Measurements from ENCODE around the gene RPS29. TPM values are rescaled to one million over a fixed set of nuclear protein-coding genes. Genes with fewer than 3 reads are reported as not detected.
A peak's percentile ranks its signal among the peaks of the same experiment; 100 is the strongest.

Gene RPS29
- total and polyA plus RNA-seq, 2 of the 13 experiments (the other 11 are each of a cell fraction or from before 2014, with no cell fraction given) = 4,303 to 8,215 TPM

DNA sequence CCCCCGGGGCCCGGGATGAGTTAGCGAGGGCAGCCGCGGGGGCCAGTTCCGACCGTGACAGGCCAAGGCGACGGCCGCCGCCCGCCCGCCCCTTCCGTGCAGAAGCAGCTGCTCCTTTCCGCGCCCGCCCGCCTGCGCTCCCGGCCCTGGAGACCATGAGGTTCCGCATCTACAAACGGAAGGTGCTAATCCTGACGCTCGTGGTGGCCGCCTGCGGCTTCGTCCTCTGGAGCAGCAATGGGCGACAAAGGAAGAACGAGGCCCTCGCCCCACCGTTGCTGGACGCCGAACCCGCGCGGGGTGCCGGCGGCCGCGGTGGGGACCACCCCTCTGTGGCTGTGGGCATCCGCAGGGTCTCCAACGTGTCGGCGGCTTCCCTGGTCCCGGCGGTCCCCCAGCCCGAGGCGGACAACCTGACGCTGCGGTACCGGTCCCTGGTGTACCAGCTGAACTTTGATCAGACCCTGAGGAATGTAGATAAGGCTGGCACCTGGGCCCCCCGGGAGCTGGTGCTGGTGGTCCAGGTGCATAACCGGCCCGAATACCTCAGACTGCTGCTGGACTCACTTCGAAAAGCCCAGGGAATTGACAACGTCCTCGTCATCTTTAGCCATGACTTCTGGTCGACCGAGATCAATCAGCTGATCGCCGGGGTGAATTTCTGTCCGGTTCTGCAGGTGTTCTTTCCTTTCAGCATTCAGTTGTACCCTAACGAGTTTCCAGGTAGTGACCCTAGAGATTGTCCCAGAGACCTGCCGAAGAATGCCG is 35.1 kb upstream of the RPS29 start (continued):
- TF ChIP-seq PHF20 (CRISPR knock-in tag; IDR thresholded peaks at IDR 0.05) = no peak
- TF ChIP-seq, protein P1, sequence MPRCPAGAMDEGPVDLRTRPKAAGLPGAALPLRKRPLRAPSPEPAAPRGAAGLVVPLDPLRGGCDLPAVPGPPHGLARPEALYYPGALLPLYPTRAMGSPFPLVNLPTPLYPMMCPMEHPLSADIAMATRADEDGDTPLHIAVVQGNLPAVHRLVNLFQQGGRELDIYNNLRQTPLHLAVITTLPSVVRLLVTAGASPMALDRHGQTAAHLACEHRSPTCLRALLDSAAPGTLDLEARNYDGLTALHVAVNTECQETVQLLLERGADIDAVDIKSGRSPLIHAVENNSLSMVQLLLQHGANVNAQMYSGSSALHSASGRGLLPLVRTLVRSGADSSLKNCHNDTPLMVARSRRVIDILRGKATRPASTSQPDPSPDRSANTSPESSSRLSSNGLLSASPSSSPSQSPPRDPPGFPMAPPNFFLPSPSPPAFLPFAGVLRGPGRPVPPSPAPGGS (CRISPR knock-in tag; IDR thresholded peaks at IDR 0.05) = peak; percentile 62; the same call in 1 of the 2 replicates

DNA sequence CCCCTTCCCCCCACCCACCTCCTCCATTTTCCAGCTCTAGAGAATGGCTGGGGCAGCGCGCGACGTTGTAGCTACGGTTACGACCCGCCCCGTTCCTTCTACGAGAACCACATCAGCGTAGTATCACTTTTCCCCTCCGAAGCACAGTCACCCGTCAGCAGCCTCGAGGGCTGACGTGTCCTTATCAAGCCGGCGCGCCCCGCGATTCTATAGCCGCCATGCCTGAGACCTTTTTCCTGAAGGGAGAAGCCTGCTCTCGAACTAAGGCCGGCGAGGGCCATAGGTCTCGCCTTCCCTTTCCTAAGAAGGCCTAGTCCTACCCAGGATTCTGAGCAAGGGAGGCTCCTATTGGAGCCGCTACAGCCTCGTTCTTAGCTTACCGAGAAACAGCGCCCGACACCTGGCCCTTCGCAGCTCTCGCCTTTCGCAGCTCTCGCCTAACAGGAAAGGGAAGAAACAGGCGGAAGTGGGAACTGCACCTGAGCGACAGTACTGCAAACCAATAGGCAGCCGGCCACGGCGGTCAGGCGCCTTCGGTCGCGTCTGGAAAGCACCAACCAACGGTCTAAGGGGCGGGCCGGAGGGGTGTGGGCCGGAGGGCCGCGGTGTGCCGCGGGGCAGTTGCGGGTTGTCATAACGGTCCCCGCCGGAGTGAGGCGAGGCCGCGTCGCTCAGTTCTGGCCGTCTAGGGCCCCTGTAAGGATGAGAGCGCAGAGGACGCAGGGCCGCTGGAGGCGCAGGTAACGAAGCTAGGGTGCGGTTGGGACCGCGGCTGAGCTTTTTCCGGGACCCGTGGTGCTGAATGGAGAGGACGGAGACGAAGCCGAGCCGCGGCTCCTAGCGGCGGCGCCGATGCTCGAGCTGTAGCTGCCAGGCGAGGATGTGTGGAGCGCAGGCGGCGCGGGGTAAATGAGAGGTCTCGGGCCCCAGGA is 34.3 kb upstream of the RPS29 start, which contains the start of the genes MGAT2 and RPL36AL:
Gene MGAT2, plus strand, starts transcription at position 618 of the 932 bp plus-strand sequence. CDS start 470 bp downstream, outside the sequence.
Gene RPL36AL, minus strand, starts transcription at position 445 of the 932 bp plus-strand sequence. CDS start 1,522 bp downstream, outside the sequence.
- intact Hi-C loops (cut with micrococcal nuclease; ENCODE audit: unreplicated experiment) = loop anchor here (2.0 kb wide), 2 partner anchors 24 to 34 kb away; partner anchors contain the start of gene RPS29
- Histone ChIP-seq H3K4me1 (ENCODE audit: insufficient read depth, low read length) (peaks cover 62% of the 10 kb centered on the region), H3K27ac (ENCODE audit: extremely low read length, insufficient read depth, low read length) (peak within 1 kb of the TSS; percentile 94), H3K27me3 (ENCODE audit: control insufficient read depth in 1 of 2, insufficient read depth in 2 of 2, low read length in 2 of 2) (no peaks in the 10 kb centered on the region; a peak in 1 of 5 replicates), H3K4me2 (ENCODE audit: low read depth, low read length) (peak within 1 kb of the TSS; percentile 95), H3K79me2 (ENCODE audit: insufficient read depth, low read length) (peaks cover 58% of the 10 kb centered on the region), H4K20me1 (ENCODE audit: insufficient read depth, low read length) (peaks cover 12% of the 10 kb centered on the region), H3K36me3 (replicated peaks in 1 of 2; ENCODE audit: control insufficient read depth in 1 of 2, insufficient read depth in 2 of 2, low read length in 2 of 2) (peaks cover 0 to 14% of the 10 kb centered on the region in 2 experiments; a peak in 2 of 5 replicates), H2AFZ (ENCODE audit: low read length) (no peak within 1 kb of the TSS), H3K9me3 (ENCODE audit: low read length) (no peaks in the 10 kb centered on the region), H3K4me3 (replicated peaks in 1 of 3; ENCODE audit: insufficient read depth in 1 of 3, low read depth in 2 of 3, low read length in 3 of 3) (peak within 1 kb of the TSS; percentile 81 to 92 (median 92)), H3K9ac (ENCODE audit: insufficient read depth, low read depth, low read length) (peak within 1 kb of the TSS; percentile 96)
- BruUV-seq (replicated peaks) = no TSS peak
- in situ Hi-C loops (cut with HindIII; ENCODE audit: extremely low pct_ligation_motif_present, low pct_unique_long_range_greater_than_20kb) = no loop called here
- peak; percentile 97 for ATAC-seq
- FAIRE-seq = no peak
- DNase-seq (ENCODE audit: low spot score) = peak; percentile 95
- WGBS (ENCODE audit: low lambda C conversion rate) = under 1% methylated on average over 32 of the region's 85 CpGs
- POLR2A ChIA-PET = interaction anchor here (0.6 to 3.4 kb wide), 26 partner anchors 8 to 242 kb away, joined by 3 to 65 read pairs (median 6); partner anchors contain the start of genes DNAAF2, KLHDC2, LRR1 and NEMF
- CTCF ChIA-PET (ENCODE audit: low intra/inter-chr PET ratio, low total read pairs) = interaction anchor here (1.0 kb wide), 1 partner anchor 14 kb away, joined by 3 read pairs; no protein-coding TSS in a partner anchor
- TF ChIP-seq, protein P2, sequence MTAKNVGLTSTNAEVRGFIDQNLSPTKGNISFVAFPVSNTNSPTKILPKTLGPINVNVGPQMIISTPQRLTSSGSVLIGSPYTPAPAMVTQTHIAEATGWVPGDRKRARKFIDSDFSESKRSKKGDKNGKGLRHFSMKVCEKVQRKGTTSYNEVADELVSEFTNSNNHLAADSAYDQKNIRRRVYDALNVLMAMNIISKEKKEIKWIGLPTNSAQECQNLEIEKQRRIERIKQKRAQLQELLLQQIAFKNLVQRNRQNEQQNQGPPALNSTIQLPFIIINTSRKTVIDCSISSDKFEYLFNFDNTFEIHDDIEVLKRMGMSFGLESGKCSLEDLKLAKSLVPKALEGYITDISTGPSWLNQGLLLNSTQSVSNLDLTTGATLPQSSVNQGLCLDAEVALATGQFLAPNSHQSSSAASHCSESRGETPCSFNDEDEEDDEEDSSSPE (CRISPR knock-in tag; IDR thresholded peaks at IDR 0.05) = peak; percentile 42
- TF ChIP-seq ZNF10 (CRISPR knock-in tag; IDR thresholded peaks at IDR 0.05; ENCODE audit: borderline replicate concordance, low read depth) (no peak), TOE1 (CRISPR knock-in tag; IDR thresholded peaks at IDR 0.05) (0 out of 2 replicates have a peak, but pooled peaks have one; percentile 12), SIN3A (IDR thresholded peaks at IDR 0.05; ENCODE audit: borderline replicate concordance, low read depth, low read length) (peak; percentile 75; the same call in 1 of the 2 replicates), FOXM1 (CRISPR knock-in tag; IDR thresholded peaks at IDR 0.05) (0 out of 2 replicates have a peak, but pooled peaks have one; percentile 12)
- TF ChIP-seq, protein P3, sequence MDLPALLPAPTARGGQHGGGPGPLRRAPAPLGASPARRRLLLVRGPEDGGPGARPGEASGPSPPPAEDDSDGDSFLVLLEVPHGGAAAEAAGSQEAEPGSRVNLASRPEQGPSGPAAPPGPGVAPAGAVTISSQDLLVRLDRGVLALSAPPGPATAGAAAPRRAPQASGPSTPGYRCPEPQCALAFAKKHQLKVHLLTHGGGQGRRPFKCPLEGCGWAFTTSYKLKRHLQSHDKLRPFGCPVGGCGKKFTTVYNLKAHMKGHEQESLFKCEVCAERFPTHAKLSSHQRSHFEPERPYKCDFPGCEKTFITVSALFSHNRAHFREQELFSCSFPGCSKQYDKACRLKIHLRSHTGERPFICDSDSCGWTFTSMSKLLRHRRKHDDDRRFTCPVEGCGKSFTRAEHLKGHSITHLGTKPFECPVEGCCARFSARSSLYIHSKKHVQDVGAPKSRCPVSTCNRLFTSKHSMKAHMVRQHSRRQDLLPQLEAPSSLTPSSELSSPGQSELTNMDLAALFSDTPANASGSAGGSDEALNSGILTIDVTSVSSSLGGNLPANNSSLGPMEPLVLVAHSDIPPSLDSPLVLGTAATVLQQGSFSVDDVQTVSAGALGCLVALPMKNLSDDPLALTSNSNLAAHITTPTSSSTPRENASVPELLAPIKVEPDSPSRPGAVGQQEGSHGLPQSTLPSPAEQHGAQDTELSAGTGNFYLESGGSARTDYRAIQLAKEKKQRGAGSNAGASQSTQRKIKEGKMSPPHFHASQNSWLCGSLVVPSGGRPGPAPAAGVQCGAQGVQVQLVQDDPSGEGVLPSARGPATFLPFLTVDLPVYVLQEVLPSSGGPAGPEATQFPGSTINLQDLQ (CRISPR knock-in tag; IDR thresholded peaks at IDR 0.05) = no peak; the same call in 1 of the 2 replicates
- TF ChIP-seq, protein P4, sequence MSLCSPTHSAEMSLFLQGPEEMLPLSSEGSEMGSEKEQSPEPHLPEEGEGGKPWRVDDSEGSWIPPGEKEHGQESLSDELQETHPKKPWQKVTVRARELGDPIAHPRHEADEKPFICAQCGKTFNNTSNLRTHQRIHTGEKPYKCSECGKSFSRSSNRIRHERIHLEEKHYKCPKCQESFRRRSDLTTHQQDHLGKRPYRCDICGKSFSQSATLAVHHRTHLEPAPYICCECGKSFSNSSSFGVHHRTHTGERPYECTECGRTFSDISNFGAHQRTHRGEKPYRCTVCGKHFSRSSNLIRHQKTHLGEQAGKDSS (CRISPR knock-in tag; IDR thresholded peaks at IDR 0.05; ENCODE audit: borderline replicate concordance, low read depth) = 0 out of 2 replicates have a peak, but pooled peaks have one; percentile 28
- TF ChIP-seq, protein P5, sequence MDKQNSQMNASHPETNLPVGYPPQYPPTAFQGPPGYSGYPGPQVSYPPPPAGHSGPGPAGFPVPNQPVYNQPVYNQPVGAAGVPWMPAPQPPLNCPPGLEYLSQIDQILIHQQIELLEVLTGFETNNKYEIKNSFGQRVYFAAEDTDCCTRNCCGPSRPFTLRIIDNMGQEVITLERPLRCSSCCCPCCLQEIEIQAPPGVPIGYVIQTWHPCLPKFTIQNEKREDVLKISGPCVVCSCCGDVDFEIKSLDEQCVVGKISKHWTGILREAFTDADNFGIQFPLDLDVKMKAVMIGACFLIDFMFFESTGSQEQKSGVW (CRISPR knock-in tag; IDR thresholded peaks at IDR 0.05; ENCODE audit: borderline replicate concordance) = no peak
